ENCODE results near the gene SEC22A.
"Not testable (repeated sequence)": the region's sequence is repeated elsewhere in the genome, so short reads cannot be mapped to it uniquely, and the experiment has no call there.

SEC22A gene

GRCh38 chr3:123236902-123237301, 35.2 kb downstream of the SEC22A start:
- no peak overlapping the region for H3K4me3 ChIP-seq (replicated peaks in 1 of 2; ENCODE audit: low read depth in 2 of 2, low read length in 2 of 2)
- DNase-seq (ENCODE audit: low read depth in 2 of 2): no peak
- no peak for TF ChIP-seq CTCF (IDR thresholded peaks at IDR 0.05; ENCODE audit: low read depth, low read length)

GRCh38 chr3:123239186-123239585, 37.4 kb downstream of the SEC22A start:
- H3K4me3 ChIP-seq (replicated peaks in 1 of 2; ENCODE audit: low read depth in 2 of 2, low read length in 2 of 2); DNase-seq (ENCODE audit: low read depth in 2 of 2): not testable (repeated sequence)

- no peak overlapping the region for H3K4me3 ChIP-seq (replicated peaks in 1 of 2; ENCODE audit: low read depth in 2 of 2, low read length in 2 of 2)
- TF ChIP-seq CTCF (IDR thresholded peaks at IDR 0.05; ENCODE audit: low read depth, low read length): no peak
- no peak for DNase-seq (ENCODE audit: low read depth in 2 of 2)
Observed at GRCh38 chr3:123239756-123240155, 38.0 kb downstream of the SEC22A start.

GRCh38 chr3:123244128-123244527, 42.4 kb downstream of the SEC22A start:
- no peak for TF ChIP-seq CTCF (IDR thresholded peaks at IDR 0.05; ENCODE audit: low read depth, low read length)
- H3K4me3 ChIP-seq (replicated peaks in 1 of 2; ENCODE audit: low read depth in 2 of 2, low read length in 2 of 2): no peak overlapping the region
- no peak for DNase-seq (ENCODE audit: low read depth in 2 of 2)

- no peak for TF ChIP-seq CTCF (IDR thresholded peaks at IDR 0.05; ENCODE audit: low read depth, low read length)
- DNase-seq (ENCODE audit: low read depth in 2 of 2): no peak
- no peak overlapping the region for H3K4me3 ChIP-seq (replicated peaks in 1 of 2; ENCODE audit: low read depth in 2 of 2, low read length in 2 of 2)
Observed at GRCh38 chr3:123246866-123247265, 45.1 kb downstream of the SEC22A start.

GRCh38 chr3:123256256-123256655, 54.5 kb downstream of the SEC22A start:
- no peak overlapping the region for H3K4me3 ChIP-seq (replicated peaks in 1 of 2; ENCODE audit: low read depth in 2 of 2, low read length in 2 of 2)
- DNase-seq (ENCODE audit: low read depth in 2 of 2): no peak
- no peak for TF ChIP-seq CTCF (IDR thresholded peaks at IDR 0.05; ENCODE audit: low read depth, low read length)

GRCh38 chr3:123258359-123258758, 56.6 kb downstream of the SEC22A start:
- no peak for DNase-seq (ENCODE audit: low read depth in 2 of 2)

More at GRCh38 chr3:123258359-123258758, 56.6 kb downstream of the SEC22A start:
- no peak for TF ChIP-seq CTCF (IDR thresholded peaks at IDR 0.05; ENCODE audit: low read depth, low read length)
- no peak overlapping the region for H3K4me3 ChIP-seq (replicated peaks in 1 of 2; ENCODE audit: low read depth in 2 of 2, low read length in 2 of 2)
